ENCODE measurements around the gene CAMK2G.

GRCh38 chr10:73867871-73868631, 6.3 kb downstream of the CAMK2G start:
- no peak for TF ChIP-seq CTCF (IDR thresholded peaks at IDR 0.05; ENCODE audit: low read depth, low read length, poor library complexity, severe bottlenecking)
- no peak for TF ChIP-seq EZH2phosphoT487 (IDR thresholded peaks at IDR 0.05; ENCODE audit: borderline replicate concordance, low read length)

Data from DOHH2 (cell line).